Endothelial cell (in vitro differentiated cells): ENCODE results near the gene FHAD1. TPM values are rescaled to one million over a fixed set of nuclear protein-coding genes. Genes with fewer than 3 reads are reported as not detected.
A peak's percentile ranks its signal among the peaks of the same experiment; 100 is the strongest.

Experiments used
- DNase-seq: peaks from one replicate; pipeline ENCODE4 v3.0.0; 2021; ENCODE audit warnings: low spot score
- H3K27ac Mint-ChIP-seq: one replicate; pipeline ENCODE4 v1.8.0; 2021; ENCODE audit warnings: mixed read lengths, inconsistent platforms; ENCODE audit not compliant: unreplicated experiment
- H3K27me3 Mint-ChIP-seq: one replicate; pipeline ENCODE4 v1.8.0; 2021; ENCODE audit warnings: mild to moderate bottlenecking, moderate library complexity, mixed read lengths, inconsistent platforms; ENCODE audit not compliant: unreplicated experiment
- H3K36me3 Mint-ChIP-seq: one replicate; pipeline ENCODE4 v1.8.0; 2021; ENCODE audit warnings: mild to moderate bottlenecking, low read depth, mixed read lengths, inconsistent platforms; ENCODE audit not compliant: unreplicated experiment
- H3K4me1 Mint-ChIP-seq: one replicate; pipeline ENCODE4 v1.8.0; 2021; ENCODE audit warnings: mild to moderate bottlenecking, mixed read lengths, inconsistent platforms; ENCODE audit not compliant: unreplicated experiment
- H3K4me3 Mint-ChIP-seq: one replicate; pipeline ENCODE4 v1.8.0; 2021; ENCODE audit warnings: mild to moderate bottlenecking, mixed read lengths, inconsistent platforms; ENCODE audit not compliant: unreplicated experiment
- H3K9me3 Mint-ChIP-seq: one replicate; pipeline ENCODE4 v1.8.0; 2021; ENCODE audit warnings: mixed read lengths, inconsistent platforms; ENCODE audit not compliant: unreplicated experiment
- CTCF ChIP-seq: fragments of 200-600 bp; sonication (generic); IDR thresholded peaks from one replicate; pipeline ENCODE4 v1.5.0; 2021; ENCODE audit warnings: antibody characterized with exemption; ENCODE audit not compliant: unreplicated experiment
- total RNA-seq: library from RNA; stranded (reverse); fragmentation: NEBNext Ultra II Directional; extraction: Animal tissue kit (Norgen Biotek cat#: 25700); gene quantifications from one replicate; pipeline ENCODE4 v1.2.1, GENCODE V29; 2021; ENCODE audit not compliant: unreplicated experiment

FHAD1 gene
- total RNA-seq, 1 donor from 2014 or later, result 2.1 TPM

GRCh38 chr1:15328351-15329103, 81.5 kb downstream of the FHAD1 start:
- TF ChIP-seq CTCF, result no peak
- Mint-ChIP-seq H3K4me1 (peaks cover 24% of the 10 kb centered on the region), H3K27me3 (peaks cover 3% of the 10 kb centered on the region), H3K27ac (no peak overlapping the region), H3K4me3 (no peak overlapping the region), H3K9me3 (no peaks in the 10 kb centered on the region), H3K36me3 (peaks cover 9% of the 10 kb centered on the region)
- DNase-seq, result no peak

GRCh38 chr1:15329104-15329820, 82.2 kb downstream of the FHAD1 start:
- peaks cover 24% of the 10 kb centered on the region for H3K4me1 Mint-ChIP-seq
- TF ChIP-seq CTCF, result no peak
- H3K4me3 Mint-ChIP-seq, result peak overlapping the region; percentile 47
- no peak overlapping the region for H3K27ac Mint-ChIP-seq
- peaks cover 3% of the 10 kb centered on the region for H3K27me3 Mint-ChIP-seq
- no peak for DNase-seq
- peaks cover 9% of the 10 kb centered on the region for H3K36me3 Mint-ChIP-seq
- no peaks in the 10 kb centered on the region for H3K9me3 Mint-ChIP-seq

- H3K4me1 Mint-ChIP-seq, result peaks cover 20% of the 10 kb centered on the region
- peaks cover 9% of the 10 kb centered on the region for H3K36me3 Mint-ChIP-seq
Measured at GRCh38 chr1:15330028-15330427, 83.0 kb downstream of the FHAD1 start.

GRCh38 chr1:15331180-15331579, 84.2 kb downstream of the FHAD1 start:
- Mint-ChIP-seq H3K36me3 (peaks cover 14% of the 10 kb centered on the region), H3K4me3 (no peak overlapping the region), H3K27me3 (peaks cover 10% of the 10 kb centered on the region), H3K27ac (no peak overlapping the region), H3K4me1 (peaks cover 20% of the 10 kb centered on the region), H3K9me3 (no peaks in the 10 kb centered on the region)
- no peak for DNase-seq
- no peak for TF ChIP-seq CTCF

More at GRCh38 chr1:15330028-15330427, 83.0 kb downstream of the FHAD1 start:
- no peak for TF ChIP-seq CTCF
- DNase-seq, result no peak
- no peak overlapping the region for H3K27ac Mint-ChIP-seq
- H3K9me3 Mint-ChIP-seq, result no peaks in the 10 kb centered on the region
- no peak overlapping the region for H3K4me3 Mint-ChIP-seq
- H3K27me3 Mint-ChIP-seq, result peaks cover 3% of the 10 kb centered on the region

- peaks cover 14% of the 10 kb centered on the region for H3K36me3 Mint-ChIP-seq
- no peak for DNase-seq
- H3K27me3 Mint-ChIP-seq, result peaks cover 12% of the 10 kb centered on the region
- H3K4me3 Mint-ChIP-seq, result peak overlapping the region; percentile 27
- H3K4me1 Mint-ChIP-seq, result peaks cover 20% of the 10 kb centered on the region
- no peak overlapping the region for H3K27ac Mint-ChIP-seq
- H3K9me3 Mint-ChIP-seq, result no peaks in the 10 kb centered on the region
- no peak for TF ChIP-seq CTCF
Measured at GRCh38 chr1:15331734-15332133, 84.7 kb downstream of the FHAD1 start.
